ENCODE data around the gene ELMO1.

The ELMO1 gene

GRCh38 chr7:37255327-37255944 lies 193.2 kb downstream of the ELMO1 start:
- no peak for DNase-seq

GRCh38 chr7:37251222-37251621 lies 197.4 kb downstream of the ELMO1 start:
- DNase-seq: no peak

- no peak for DNase-seq
These were observed 199.4 kb downstream of the ELMO1 start for GRCh38 chr7:37249240-37249639.

GRCh38 chr7:37248396-37248861 lies 200.2 kb downstream of the ELMO1 start:
- no peak for DNase-seq

- no peak for DNase-seq
These were observed 200.8 kb downstream of the ELMO1 start for GRCh38 chr7:37247861-37248260.

- no peak for DNase-seq
These were observed 203.1 kb downstream of the ELMO1 start for GRCh38 chr7:37245590-37245989.

- no peak for DNase-seq
These were observed 211.8 kb downstream of the ELMO1 start for GRCh38 chr7:37236906-37237305.

GRCh38 chr7:37235813-37236212 lies 212.9 kb downstream of the ELMO1 start:
- DNase-seq: no peak

GRCh38 chr7:37234928-37235327 lies 213.7 kb downstream of the ELMO1 start:
- DNase-seq: no peak

GRCh38 chr7:37234334-37234733 lies 214.3 kb downstream of the ELMO1 start:
- DNase-seq: no peak

- DNase-seq: no peak
These were observed 217.1 kb downstream of the ELMO1 start for GRCh38 chr7:37231613-37232012.

GRCh38 chr7:37230221-37230620 lies 218.4 kb downstream of the ELMO1 start:
- no peak for DNase-seq

- DNase-seq: no peak
These were observed 219.3 kb downstream of the ELMO1 start for GRCh38 chr7:37229381-37229780.

GRCh38 chr7:37225285-37225969 lies 223.2 kb downstream of the ELMO1 start:
- DNase-seq: no peak

GRCh38 chr7:37224746-37225145 lies 223.9 kb downstream of the ELMO1 start:
- no peak for DNase-seq

GRCh38 chr7:37220664-37221063 lies 228.0 kb downstream of the ELMO1 start:
- no peak for DNase-seq

GRCh38 chr7:37218956-37219355 lies 229.7 kb downstream of the ELMO1 start:
- no peak for DNase-seq

- no peak for DNase-seq
These were observed 231.7 kb downstream of the ELMO1 start for GRCh38 chr7:37216923-37217322.

- no peak for DNase-seq
These were observed 232.4 kb downstream of the ELMO1 start for GRCh38 chr7:37216156-37216852.

- no peak for DNase-seq
These were observed 233.3 kb downstream of the ELMO1 start for GRCh38 chr7:37215290-37215923.

- DNase-seq: no peak
These were observed 236.1 kb downstream of the ELMO1 start for GRCh38 chr7:37212556-37212955.

- no peak for DNase-seq
These were observed 236.6 kb downstream of the ELMO1 start for GRCh38 chr7:37212051-37212450.

GRCh38 chr7:37211097-37211880 lies 237.4 kb downstream of the ELMO1 start:
- DNase-seq: no peak
